Measurements from ENCODE around the gene PADI2. TPM values are rescaled to one million over a fixed set of nuclear protein-coding genes. Genes with fewer than 3 reads are reported as not detected.
A peak's percentile ranks its signal among the peaks of the same experiment; 100 is the strongest.

The PADI2 gene
- total RNA-seq (1 to 10 TPM; 1.6 to 2.4 TPM), polyA plus RNA-seq (under 1 TPM; 0.25 to 0.32 TPM)

DNA sequence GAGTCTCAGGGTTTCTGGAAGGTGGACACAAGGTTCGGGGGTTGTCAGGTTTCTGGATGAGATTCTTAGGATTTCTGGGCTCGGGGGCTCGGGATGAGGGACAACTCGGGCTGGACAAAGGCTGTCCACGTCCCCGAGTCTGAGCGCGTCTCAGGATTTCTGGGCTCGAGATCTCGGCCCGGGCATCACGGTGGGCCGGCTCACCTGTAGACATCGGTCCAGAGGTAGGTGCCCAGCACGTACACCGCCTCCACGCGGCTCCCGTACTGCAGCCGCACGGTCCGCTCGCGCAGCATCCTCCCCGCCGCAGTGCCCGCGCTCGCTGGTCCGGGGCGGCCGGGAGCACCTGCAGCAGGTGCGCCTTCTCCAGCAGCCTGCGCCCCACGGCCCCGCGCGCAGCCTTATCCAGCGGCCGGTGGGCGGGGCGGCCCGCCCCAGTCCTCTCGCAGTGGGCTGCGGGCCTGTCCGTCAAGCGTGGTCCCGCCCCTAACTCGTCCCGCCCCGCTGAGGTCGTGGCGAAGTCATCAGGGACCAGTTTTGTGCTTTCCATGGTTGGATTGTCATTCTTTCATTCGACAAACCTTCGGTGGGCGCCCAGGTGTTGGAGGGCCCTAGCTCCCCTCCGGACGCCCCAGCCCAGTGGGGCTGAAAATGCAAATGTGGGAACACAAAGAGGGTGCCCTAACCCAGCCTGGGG lies at the start of gene PADI2:
PADI2 (minus strand) TSS at position 376 of the 697 bp plus-strand sequence; CDS start at position 296, 80 bp downstream.
- H3K27ac ChIP-seq (ENCODE audit: low read depth in 1 of 2, low read length in 2 of 2) = peak within 1 kb of the TSS in 1 of 2 donors; percentile 15
- peak within 1 kb of the TSS in 1 of 3 donors; percentile 33 for H3K4me3 ChIP-seq (ENCODE audit: low read depth in 1 of 3, low read length in 3 of 3)
- TF ChIP-seq RAD21 (IDR thresholded peaks at IDR 0.05) (no peak), FOXA2 (IDR thresholded peaks at IDR 0.05) (no peak), FOXA1 (IDR thresholded peaks at IDR 0.05) (no peak), GABPA (IDR thresholded peaks at IDR 0.05 in 1 of 2, conservative IDR thresholded peaks at IDR 0.05 in 1 of 2) (no peak), SP1 (IDR thresholded peaks at IDR 0.05) (no peak), RXRA (IDR thresholded peaks at IDR 0.05) (no peak), HNF4A (conservative IDR thresholded peaks at IDR 0.05) (no peak)
- TF ChIP-seq, protein P1, sequence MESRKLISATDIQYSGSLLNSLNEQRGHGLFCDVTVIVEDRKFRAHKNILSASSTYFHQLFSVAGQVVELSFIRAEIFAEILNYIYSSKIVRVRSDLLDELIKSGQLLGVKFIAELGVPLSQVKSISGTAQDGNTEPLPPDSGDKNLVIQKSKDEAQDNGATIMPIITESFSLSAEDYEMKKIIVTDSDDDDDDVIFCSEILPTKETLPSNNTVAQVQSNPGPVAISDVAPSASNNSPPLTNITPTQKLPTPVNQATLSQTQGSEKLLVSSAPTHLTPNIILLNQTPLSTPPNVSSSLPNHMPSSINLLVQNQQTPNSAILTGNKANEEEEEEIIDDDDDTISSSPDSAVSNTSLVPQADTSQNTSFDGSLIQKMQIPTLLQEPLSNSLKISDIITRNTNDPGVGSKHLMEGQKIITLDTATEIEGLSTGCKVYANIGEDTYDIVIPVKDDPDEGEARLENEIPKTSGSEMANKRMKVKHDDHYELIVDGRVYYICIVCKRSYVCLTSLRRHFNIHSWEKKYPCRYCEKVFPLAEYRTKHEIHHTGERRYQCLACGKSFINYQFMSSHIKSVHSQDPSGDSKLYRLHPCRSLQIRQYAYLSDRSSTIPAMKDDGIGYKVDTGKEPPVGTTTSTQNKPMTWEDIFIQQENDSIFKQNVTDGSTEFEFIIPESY (IDR thresholded peaks at IDR 0.05) = no peak
- peaks cover 0 to 5% (median 0%) of the 10 kb centered on the region in 4 donors for H3K27me3 ChIP-seq (ENCODE audit: control insufficient read depth in 4 of 4, insufficient read depth in 4 of 4, low read length in 3 of 4)
- H3K9ac ChIP-seq (ENCODE audit: low read depth in 1 of 2, low read length in 2 of 2) = no peak within 1 kb of the TSS
- H3K36me3 ChIP-seq (ENCODE audit: control insufficient read depth in 4 of 4, insufficient read depth in 3 of 4, low read depth in 1 of 4, low read length in 3 of 4) = no peaks in the 10 kb centered on the region
- WGBS = 5% methylated on average over 58 of the region's 58 CpGs
- no peaks in the 10 kb centered on the region for H3K9me3 ChIP-seq (ENCODE audit: control insufficient read depth in 4 of 4, low read length in 3 of 4)
- DNase-seq (ENCODE audit: low spot score) = peak; percentile 64
- peaks cover 0 to 6% (median 0%) of the 10 kb centered on the region in 4 donors for H3K4me1 ChIP-seq (ENCODE audit: control insufficient read depth in 4 of 4, insufficient read depth in 4 of 4, low read length in 3 of 4)

DNA sequence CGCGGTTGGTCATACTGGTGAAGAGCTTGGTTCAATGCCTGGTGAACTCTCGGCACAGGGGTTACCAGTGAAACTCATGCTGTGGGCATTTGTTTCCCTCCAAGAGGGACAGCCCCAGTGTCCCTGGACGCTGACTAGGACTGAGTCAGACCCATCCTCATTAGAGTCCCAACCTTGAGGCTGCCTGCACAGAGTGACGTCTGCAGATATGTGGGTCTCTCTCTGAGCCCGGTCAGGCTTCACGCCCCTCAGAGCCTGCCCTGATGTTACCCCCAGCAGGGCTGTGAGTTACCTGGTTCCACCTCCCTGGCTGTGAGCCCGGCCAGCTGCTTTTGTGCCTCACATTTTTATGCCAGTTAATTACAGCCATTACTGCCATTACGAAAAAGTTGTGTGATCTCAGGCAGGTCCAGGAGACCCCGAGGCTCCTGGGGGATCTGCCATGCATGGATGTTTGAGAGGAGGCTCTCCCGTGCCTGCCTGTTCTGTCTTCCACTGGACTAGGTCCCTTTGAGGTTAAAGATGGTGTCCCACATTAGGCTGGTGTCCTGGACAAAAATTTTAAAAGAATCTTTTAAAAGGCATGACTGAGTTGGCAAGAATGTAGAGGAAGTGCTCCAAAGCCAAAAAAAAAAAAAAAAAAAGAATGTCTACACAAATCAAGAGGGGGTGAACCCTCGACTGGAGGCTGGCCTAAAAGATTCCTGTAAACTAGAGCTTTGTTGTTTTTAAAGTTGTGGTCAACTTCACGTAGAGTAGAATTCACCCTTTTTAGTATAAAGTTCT lies 49.0 kb upstream of the PADI2 start:
- no peaks in the 10 kb centered on the region for H3K4me1 ChIP-seq (ENCODE audit: control insufficient read depth in 4 of 4, insufficient read depth in 4 of 4, low read length in 3 of 4)
- no peaks in the 10 kb centered on the region for H3K36me3 ChIP-seq (ENCODE audit: control insufficient read depth in 4 of 4, insufficient read depth in 3 of 4, low read depth in 1 of 4, low read length in 3 of 4)
- H3K4me3 ChIP-seq (ENCODE audit: low read depth in 1 of 3, low read length in 3 of 3) = no peak overlapping the region
- 65% methylated on average over 13 of the region's 13 CpGs for WGBS
- no peak for DNase-seq (ENCODE audit: low spot score)
- no peaks in the 10 kb centered on the region for H3K9me3 ChIP-seq (ENCODE audit: control insufficient read depth in 4 of 4, low read length in 3 of 4)
- no peak for TF ChIP-seq NR2F2 (IDR thresholded peaks at IDR 0.05)
- no peak for TF ChIP-seq HNF4A (conservative IDR thresholded peaks at IDR 0.05)
- TF ChIP-seq JUND (IDR thresholded peaks at IDR 0.05) = no peak
- TF ChIP-seq, protein P1 (IDR thresholded peaks at IDR 0.05) = no peak
- TF ChIP-seq, protein P2, sequence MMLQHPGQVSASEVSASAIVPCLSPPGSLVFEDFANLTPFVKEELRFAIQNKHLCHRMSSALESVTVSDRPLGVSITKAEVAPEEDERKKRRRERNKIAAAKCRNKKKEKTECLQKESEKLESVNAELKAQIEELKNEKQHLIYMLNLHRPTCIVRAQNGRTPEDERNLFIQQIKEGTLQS (IDR thresholded peaks at IDR 0.05) = no peak
- TF ChIP-seq TAF1 (conservative IDR thresholded peaks at IDR 0.05) = no peak
- TF ChIP-seq, protein P3, sequence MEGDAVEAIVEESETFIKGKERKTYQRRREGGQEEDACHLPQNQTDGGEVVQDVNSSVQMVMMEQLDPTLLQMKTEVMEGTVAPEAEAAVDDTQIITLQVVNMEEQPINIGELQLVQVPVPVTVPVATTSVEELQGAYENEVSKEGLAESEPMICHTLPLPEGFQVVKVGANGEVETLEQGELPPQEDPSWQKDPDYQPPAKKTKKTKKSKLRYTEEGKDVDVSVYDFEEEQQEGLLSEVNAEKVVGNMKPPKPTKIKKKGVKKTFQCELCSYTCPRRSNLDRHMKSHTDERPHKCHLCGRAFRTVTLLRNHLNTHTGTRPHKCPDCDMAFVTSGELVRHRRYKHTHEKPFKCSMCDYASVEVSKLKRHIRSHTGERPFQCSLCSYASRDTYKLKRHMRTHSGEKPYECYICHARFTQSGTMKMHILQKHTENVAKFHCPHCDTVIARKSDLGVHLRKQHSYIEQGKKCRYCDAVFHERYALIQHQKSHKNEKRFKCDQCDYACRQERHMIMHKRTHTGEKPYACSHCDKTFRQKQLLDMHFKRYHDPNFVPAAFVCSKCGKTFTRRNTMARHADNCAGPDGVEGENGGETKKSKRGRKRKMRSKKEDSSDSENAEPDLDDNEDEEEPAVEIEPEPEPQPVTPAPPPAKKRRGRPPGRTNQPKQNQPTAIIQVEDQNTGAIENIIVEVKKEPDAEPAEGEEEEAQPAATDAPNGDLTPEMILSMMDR (IDR thresholded peaks at IDR 0.05; ENCODE audit: low read depth, low read length, missing input control) = no peak
- TF ChIP-seq FOXA1 (IDR thresholded peaks at IDR 0.05) = no peak
- no peak for TF ChIP-seq YY1 (IDR thresholded peaks at IDR 0.05)
- no peak for TF ChIP-seq HNF4G (IDR thresholded peaks at IDR 0.05)
- TF ChIP-seq SP1 (IDR thresholded peaks at IDR 0.05) = no peak
- TF ChIP-seq, protein P4, sequence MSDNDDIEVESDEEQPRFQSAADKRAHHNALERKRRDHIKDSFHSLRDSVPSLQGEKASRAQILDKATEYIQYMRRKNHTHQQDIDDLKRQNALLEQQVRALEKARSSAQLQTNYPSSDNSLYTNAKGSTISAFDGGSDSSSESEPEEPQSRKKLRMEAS (IDR thresholded peaks at IDR 0.05) = no peak
- no peak for TF ChIP-seq FOXA2 (IDR thresholded peaks at IDR 0.05)
- H3K27ac ChIP-seq (ENCODE audit: low read depth in 1 of 2, low read length in 2 of 2) = no peak overlapping the region
- no peak overlapping the region for H3K9ac ChIP-seq (ENCODE audit: low read depth in 1 of 2, low read length in 2 of 2)
- H3K27me3 ChIP-seq (ENCODE audit: control insufficient read depth in 4 of 4, insufficient read depth in 4 of 4, low read length in 3 of 4) = peaks cover 0 to 2% (median 0%) of the 10 kb centered on the region in 4 donors

All from liver (tissue), 9 donors.